Measurements from ENCODE around the gene CACHD1. TPM values are rescaled to one million over a fixed set of nuclear protein-coding genes. Genes with fewer than 3 reads are reported as not detected.

CACHD1 gene
- total RNA-seq, 2 donors from 2014 or later = 5.3 to 6.7 TPM

DNA sequence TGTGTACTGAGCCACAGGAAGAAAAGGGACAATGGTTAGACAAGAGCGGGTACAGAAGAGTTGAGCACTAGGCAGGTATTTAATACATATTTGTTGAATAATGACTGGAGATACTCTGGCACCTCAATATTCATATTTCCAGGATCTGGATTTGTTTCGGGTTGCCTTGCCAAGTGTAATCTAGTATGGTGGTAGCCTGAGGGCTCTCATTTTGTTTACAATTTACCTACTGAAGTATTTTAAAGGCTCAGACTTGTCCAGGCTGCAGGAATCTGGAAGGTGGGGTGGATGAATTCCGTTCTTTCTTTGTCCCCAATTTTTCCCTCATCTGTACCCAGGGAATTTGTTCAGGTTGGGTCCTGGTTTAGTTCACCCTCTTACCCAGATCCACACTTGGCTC lies 95.0 kb downstream of the CACHD1 start:
- H3K36me3 ChIP-seq = no peaks in the 10 kb centered on the region
- H3K27me3 ChIP-seq (replicated peaks; ENCODE audit: insufficient read depth) = no peaks in the 10 kb centered on the region
- TF ChIP-seq, protein P1, sequence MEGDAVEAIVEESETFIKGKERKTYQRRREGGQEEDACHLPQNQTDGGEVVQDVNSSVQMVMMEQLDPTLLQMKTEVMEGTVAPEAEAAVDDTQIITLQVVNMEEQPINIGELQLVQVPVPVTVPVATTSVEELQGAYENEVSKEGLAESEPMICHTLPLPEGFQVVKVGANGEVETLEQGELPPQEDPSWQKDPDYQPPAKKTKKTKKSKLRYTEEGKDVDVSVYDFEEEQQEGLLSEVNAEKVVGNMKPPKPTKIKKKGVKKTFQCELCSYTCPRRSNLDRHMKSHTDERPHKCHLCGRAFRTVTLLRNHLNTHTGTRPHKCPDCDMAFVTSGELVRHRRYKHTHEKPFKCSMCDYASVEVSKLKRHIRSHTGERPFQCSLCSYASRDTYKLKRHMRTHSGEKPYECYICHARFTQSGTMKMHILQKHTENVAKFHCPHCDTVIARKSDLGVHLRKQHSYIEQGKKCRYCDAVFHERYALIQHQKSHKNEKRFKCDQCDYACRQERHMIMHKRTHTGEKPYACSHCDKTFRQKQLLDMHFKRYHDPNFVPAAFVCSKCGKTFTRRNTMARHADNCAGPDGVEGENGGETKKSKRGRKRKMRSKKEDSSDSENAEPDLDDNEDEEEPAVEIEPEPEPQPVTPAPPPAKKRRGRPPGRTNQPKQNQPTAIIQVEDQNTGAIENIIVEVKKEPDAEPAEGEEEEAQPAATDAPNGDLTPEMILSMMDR (IDR thresholded peaks at IDR 0.05) = no peak
- H3K27ac ChIP-seq = no peak overlapping the region
- H3K9me3 ChIP-seq = peaks cover 6% of the 10 kb centered on the region
- no peak overlapping the region for H3K4me3 ChIP-seq
- no peaks in the 10 kb centered on the region for H3K4me1 ChIP-seq (ENCODE audit: control insufficient read depth in 1 of 2, low read depth in 2 of 2)
- DNase-seq (ENCODE audit: low spot score) (no peak), ATAC-seq (ENCODE audit: insufficient number of reproducible peaks, low FRiP score, low read depth) (no peak)

DNA sequence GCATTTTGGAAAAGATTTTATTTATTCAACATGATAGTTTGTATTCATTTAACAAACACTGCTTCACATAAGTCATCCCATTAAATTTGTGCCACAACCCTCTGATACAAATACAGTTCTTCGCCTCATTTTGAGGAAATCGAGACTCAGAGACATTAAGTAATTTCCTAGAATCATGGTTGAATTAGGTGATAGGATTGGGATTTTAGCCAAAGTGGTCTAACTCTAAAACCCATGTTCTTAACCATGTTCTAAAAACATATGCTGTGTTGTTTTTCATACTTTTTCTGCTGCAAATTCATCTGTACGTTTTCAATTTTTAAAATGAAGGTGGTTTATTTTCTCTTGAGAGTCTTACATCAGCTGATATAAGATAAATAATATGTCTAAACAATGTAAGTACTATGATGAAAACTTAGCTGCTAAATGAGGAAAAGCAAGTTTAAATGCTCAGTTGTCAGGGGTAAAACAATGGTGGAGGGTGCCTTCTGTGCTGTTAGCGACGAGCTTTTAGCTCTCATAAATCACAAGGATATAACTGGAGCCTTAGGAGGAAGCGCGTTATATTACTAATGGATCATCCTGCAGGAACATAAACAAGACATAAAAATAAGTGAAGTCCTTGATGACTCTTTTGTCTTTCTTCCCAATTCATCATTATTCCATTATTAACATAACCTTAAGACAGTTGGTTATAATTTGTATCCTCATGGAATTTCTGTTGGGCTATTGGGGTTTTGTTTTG lies 97.7 kb downstream of the CACHD1 start:
- no peaks in the 10 kb centered on the region for H3K36me3 ChIP-seq
- TF ChIP-seq, protein P1 (IDR thresholded peaks at IDR 0.05) = no peak
- no peak for DNase-seq (ENCODE audit: low spot score)
- no peaks in the 10 kb centered on the region for H3K27me3 ChIP-seq (replicated peaks; ENCODE audit: insufficient read depth)
- no peaks in the 10 kb centered on the region for H3K4me1 ChIP-seq (ENCODE audit: control insufficient read depth in 1 of 2, low read depth in 2 of 2)
- no peak overlapping the region for H3K27ac ChIP-seq
- H3K4me3 ChIP-seq = no peak overlapping the region
- peaks cover 4% of the 10 kb centered on the region for H3K9me3 ChIP-seq
- no peak for ATAC-seq (ENCODE audit: insufficient number of reproducible peaks, low FRiP score, low read depth)

DNA sequence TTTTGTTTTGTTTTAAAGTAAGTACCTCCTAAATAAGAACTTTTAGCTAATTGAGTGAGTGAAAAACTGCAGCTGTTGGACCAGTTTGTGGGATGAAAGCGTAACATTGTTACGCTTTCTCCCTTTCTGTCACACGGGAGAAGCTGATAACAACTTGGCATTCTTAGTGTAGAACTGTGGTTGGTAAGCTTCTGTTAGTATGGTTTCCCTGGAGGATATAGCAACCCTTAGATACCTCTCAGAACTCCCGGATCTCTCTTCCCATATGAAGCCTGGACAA lies 98.2 kb downstream of the CACHD1 start:
- no peaks in the 10 kb centered on the region for H3K27me3 ChIP-seq (replicated peaks; ENCODE audit: insufficient read depth)
- no peaks in the 10 kb centered on the region for H3K36me3 ChIP-seq
- no peak overlapping the region for H3K4me3 ChIP-seq
- no peak for DNase-seq (ENCODE audit: low spot score)
- TF ChIP-seq, protein P1 (IDR thresholded peaks at IDR 0.05) = no peak
- ATAC-seq (ENCODE audit: insufficient number of reproducible peaks, low FRiP score, low read depth) = no peak
- no peaks in the 10 kb centered on the region for H3K9me3 ChIP-seq
- H3K4me1 ChIP-seq (ENCODE audit: control insufficient read depth in 1 of 2, low read depth in 2 of 2) = no peaks in the 10 kb centered on the region
- no peak overlapping the region for H3K27ac ChIP-seq

DNA sequence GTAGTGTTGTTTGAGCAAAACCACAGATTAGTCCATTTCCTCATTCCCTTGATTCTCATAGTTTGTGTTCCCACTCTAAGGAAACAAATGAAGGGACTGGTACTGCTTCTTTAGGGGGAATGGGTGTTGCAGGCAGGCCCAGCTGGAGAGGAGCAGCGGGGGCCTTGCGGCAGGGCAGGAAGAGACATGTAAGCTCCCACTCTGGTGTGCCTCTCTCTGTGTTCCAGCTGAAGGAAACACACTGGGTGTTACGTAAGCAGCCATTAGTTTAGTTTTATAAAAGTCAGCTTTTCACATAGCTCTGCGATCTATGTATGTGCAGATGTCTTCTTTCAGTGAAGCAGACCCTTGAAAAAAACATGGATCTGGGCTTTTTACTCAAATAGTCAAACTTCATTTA lies 99.5 kb downstream of the CACHD1 start:
- Histone ChIP-seq H3K27ac (no peak overlapping the region), H3K4me1 (ENCODE audit: control insufficient read depth in 1 of 2, low read depth in 2 of 2) (no peaks in the 10 kb centered on the region), H3K4me3 (no peak overlapping the region), H3K36me3 (no peaks in the 10 kb centered on the region), H3K9me3 (no peaks in the 10 kb centered on the region), H3K27me3 (replicated peaks; ENCODE audit: insufficient read depth) (no peaks in the 10 kb centered on the region)
- TF ChIP-seq, protein P1 (IDR thresholded peaks at IDR 0.05) = no peak
- DNase-seq (ENCODE audit: low spot score) (no peak), ATAC-seq (ENCODE audit: insufficient number of reproducible peaks, low FRiP score, low read depth) (no peak)

DNA sequence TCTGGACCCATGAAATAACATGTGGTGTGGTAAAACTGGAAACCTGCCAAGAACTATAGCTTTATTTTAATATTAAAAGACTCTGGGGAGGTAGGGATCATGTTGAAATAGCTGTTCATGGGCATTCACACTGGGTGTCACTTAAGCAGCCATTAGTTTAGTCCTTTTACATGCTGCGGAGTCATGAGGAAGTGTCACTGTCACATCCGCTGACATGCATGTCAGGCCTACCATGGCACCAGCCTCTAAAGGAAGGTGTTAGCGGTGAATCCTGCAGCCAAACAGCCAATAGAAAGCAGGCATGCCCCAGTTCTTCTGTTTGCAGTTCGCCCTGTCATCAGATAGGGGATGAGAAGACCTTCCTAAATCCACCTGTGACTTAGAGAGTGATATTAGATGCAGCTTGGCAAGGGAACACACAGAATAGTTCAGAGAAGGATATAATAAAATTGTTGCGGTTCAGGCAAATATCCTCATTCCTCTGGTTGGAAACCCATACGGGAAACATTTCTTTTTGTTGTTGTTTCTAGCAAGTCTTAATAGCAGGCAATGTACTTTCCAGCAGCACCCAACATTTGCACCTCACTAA lies 100.4 kb downstream of the CACHD1 start:
- no peaks in the 10 kb centered on the region for H3K4me1 ChIP-seq (ENCODE audit: control insufficient read depth in 1 of 2, low read depth in 2 of 2)
- TF ChIP-seq, protein P1 (IDR thresholded peaks at IDR 0.05) = no peak

More for the DNA sequence above, 100.4 kb downstream of the CACHD1 start:
- no peak overlapping the region for H3K27ac ChIP-seq
- H3K4me3 ChIP-seq = no peak overlapping the region
- ATAC-seq (ENCODE audit: insufficient number of reproducible peaks, low FRiP score, low read depth) (no peak), DNase-seq (ENCODE audit: low spot score) (no peak)
- no peaks in the 10 kb centered on the region for H3K9me3 ChIP-seq
- no peaks in the 10 kb centered on the region for H3K36me3 ChIP-seq
- no peaks in the 10 kb centered on the region for H3K27me3 ChIP-seq (replicated peaks; ENCODE audit: insufficient read depth)
